Erythroblast (primary cell): ENCODE results near the gene CITED2.
"Not testable (repeated sequence)": the region's sequence is repeated elsewhere in the genome, so short reads cannot be mapped to it uniquely, and the experiment has no call there.

Source experiments
- DNase-seq, 2 experiments: peaks; one replicate each; lab custom pipeline; 2025; lab: John Stamatoyannopoulos, UW
- GATA1 ChIP-seq: IDR thresholded peaks from 2 replicates; pipeline ENCODE4 v1.6.1; 2011; ENCODE audit warnings: low read depth, mild to moderate bottlenecking, control low read depth, low read length, moderate library complexity
- POLR2A ChIP-seq: IDR thresholded peaks from 2 replicates; pipeline ENCODE4 v1.6.1; 2011; ENCODE audit warnings: mild to moderate bottlenecking, low read length

The CITED2 gene

GRCh38 chr6:139364982-139365379, 9.5 kb downstream of the CITED2 start:
- no peak for TF ChIP-seq POLR2A
- no peak for TF ChIP-seq GATA1
- no peak for DNase-seq

GRCh38 chr6:139364302-139364981, 10.0 kb downstream of the CITED2 start:
- peak; percentile 57 to 71 for DNase-seq
- TF ChIP-seq GATA1 (no peak), POLR2A (no peak)

- not testable (repeated sequence) for DNase-seq
Observed at GRCh38 chr6:139363797-139364196, 10.7 kb downstream of the CITED2 start.

GRCh38 chr6:139363123-139363522, 11.3 kb downstream of the CITED2 start:
- not testable (repeated sequence) for DNase-seq

GRCh38 chr6:139361211-139361610, 13.2 kb downstream of the CITED2 start:
- DNase-seq, result no peak

GRCh38 chr6:139356924-139357323, 17.5 kb downstream of the CITED2 start:
- no peak for TF ChIP-seq GATA1
- no peak for TF ChIP-seq POLR2A
- no peak for DNase-seq

More at GRCh38 chr6:139361211-139361610, 13.2 kb downstream of the CITED2 start:
- TF ChIP-seq GATA1, result no peak

- no peak for DNase-seq
- TF ChIP-seq POLR2A (no peak), GATA1 (no peak)
Observed at GRCh38 chr6:139355777-139356445, 18.5 kb downstream of the CITED2 start.

- no peak for DNase-seq
- no peak for TF ChIP-seq POLR2A
- no peak for TF ChIP-seq GATA1
Observed at GRCh38 chr6:139355172-139355571, 19.3 kb downstream of the CITED2 start.

GRCh38 chr6:139354189-139354588, 20.3 kb downstream of the CITED2 start:
- DNase-seq, result no peak
- TF ChIP-seq GATA1 (no peak), POLR2A (no peak)

GRCh38 chr6:139349464-139350020, 24.9 kb downstream of the CITED2 start:
- no peak for TF ChIP-seq GATA1
- no peak for TF ChIP-seq POLR2A
- DNase-seq, result no peak

GRCh38 chr6:139346392-139346791, 28.1 kb downstream of the CITED2 start:
- TF ChIP-seq POLR2A (no peak), GATA1 (no peak)
- DNase-seq, result no peak

GRCh38 chr6:139344186-139344963, 30.1 kb downstream of the CITED2 start:
- no peak for TF ChIP-seq POLR2A
- TF ChIP-seq GATA1, result no peak
- DNase-seq, result no peak

- TF ChIP-seq POLR2A, result no peak
- no peak for DNase-seq
Observed at GRCh38 chr6:139343052-139343750, 31.2 kb downstream of the CITED2 start.

GRCh38 chr6:139341060-139341459, 33.4 kb downstream of the CITED2 start:
- TF ChIP-seq POLR2A (no peak), GATA1 (no peak)
- DNase-seq, result no peak

- no peak for DNase-seq
Observed at GRCh38 chr6:139338795-139339194, 35.7 kb downstream of the CITED2 start.

More at GRCh38 chr6:139338795-139339194, 35.7 kb downstream of the CITED2 start:
- TF ChIP-seq POLR2A (no peak), GATA1 (no peak)
